HG02623 (cell line): Measurements from ENCODE around the gene CHRND.

Source experiments
- ATAC-seq: cut with Tn5 transposase; IDR thresholded peaks from one replicate; pipeline ENCODE4 v1.9.1; 2021; ENCODE audit warnings: moderate library complexity; ENCODE audit not compliant: unreplicated experiment

The CHRND gene

DNA sequence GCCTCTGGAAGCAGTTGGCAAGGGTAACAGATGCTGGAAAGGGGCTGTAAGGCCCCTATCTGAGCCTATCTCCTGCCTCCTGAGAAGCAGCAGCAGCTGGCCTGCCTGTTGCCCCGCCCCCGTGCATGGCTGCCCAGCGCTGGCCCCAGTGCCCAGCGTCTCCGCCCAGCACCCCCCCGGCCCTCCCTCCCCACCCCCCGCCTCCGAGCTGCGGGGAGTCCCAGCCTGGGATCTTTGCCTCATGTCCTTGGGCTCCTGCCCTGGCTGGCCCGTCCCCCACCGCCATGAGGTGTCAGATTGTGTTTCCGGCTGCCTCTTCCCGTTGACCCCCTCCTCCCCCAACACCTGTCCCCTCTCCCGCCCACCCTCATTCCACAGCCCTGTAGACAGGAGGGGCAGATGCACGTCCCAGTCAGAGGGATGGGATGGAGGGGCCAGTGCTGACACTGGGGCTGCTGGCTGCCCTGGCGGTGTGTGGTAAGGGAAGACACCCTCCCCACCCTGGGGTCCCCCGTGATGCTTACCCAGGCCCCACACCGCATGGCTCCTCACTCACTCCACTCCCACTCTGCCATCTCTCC is at the start of gene CHRND:
CHRND (plus strand) TSS at position 370 of the 581 bp plus-strand sequence; CDS start at position 426, 56 bp downstream.
- no peak for ATAC-seq

DNA sequence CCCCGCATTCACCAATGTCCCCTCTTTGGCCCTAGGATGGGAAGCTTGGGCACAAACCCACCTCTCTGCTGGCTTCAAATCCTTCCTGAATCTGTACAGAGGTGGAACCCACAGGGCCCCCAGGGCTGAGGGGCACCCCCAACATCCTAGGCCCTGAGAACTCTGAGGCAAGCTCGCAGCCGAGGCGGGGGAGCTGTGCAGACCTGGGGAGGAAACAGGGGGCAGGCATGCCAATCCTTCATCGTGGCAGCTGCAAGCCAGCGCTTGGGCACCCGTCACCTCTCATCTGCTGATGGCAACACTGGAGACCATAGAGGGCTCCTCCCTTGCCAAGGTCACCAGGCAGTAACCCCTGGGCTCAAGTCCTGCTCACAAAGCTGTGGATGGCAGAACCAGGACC is 49.2 kb upstream of the CHRND start:
- ATAC-seq: no peak

DNA sequence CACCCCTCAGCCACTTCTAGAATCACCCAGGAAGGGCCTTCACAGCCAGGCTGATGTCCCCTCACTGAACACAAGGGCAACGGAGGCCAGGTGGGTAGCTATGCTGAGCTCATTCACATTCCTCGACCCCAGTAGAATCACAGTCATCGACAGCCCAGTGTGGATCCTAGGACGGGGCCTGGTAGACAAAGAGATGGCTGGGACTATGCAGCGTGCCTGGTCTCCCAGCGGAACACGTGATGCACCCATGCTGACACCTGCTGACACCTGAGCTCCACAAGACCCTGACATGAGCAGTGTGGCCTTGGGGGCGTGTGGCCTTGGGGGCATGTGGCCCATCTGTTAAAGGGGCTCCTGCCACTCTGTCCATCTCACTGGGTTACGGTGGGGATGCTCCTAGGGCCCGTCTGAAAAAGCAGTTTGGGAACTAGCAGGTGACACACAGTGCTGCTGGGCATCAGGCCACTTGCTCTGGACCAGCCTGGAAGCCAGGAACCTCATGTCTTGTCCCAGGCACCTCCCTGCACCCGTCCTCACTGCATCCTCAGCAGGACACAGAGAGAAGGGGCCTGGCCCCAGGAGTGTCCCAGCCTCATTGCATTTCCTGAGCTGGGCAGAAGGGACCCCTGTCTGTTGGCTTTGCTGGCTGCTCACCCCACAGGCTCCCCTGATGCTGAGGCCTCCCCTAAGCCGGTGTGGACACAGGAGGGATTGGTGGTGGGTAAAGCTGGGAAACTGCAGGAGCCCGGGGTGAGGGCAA is 48.0 kb upstream of the CHRND start:
- no peak for ATAC-seq

DNA sequence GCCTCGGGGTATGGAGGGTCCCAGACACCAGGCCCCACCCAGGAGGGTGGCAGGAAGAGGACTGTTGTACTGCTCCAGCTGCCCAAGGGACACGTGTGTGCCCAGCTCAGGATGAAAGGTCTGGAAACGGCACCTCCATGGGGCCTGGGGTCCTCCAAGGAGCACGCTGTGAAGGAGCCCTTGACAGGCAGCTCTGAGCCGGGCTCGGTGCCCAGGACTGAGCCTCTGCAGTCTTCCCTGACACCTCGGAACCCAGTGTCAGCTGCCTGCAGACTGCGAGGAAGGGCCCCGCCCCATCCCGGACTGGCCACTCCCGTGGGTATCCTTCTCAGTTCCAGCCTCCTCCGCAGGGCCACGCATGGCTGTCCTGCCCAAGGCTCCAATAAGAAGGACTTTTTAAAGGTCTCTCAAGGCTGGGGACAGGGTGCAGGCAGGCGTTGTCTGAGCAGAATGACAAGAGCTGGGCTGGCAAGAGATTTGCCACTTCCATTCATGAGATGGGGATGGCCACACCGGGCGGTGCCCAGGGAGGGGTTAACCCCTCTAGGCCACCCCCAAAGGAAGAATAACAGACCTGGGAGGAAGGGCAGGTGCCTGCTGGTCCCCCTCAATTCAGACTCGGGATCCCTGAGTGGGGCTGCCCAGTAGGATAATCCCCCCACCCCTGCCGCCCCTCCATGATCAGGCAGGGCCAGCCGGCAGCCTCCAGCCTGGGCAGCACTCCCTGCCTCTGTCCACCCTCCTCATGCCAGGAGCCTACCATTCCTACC is 47.2 kb upstream of the CHRND start:
- no peak for ATAC-seq

DNA sequence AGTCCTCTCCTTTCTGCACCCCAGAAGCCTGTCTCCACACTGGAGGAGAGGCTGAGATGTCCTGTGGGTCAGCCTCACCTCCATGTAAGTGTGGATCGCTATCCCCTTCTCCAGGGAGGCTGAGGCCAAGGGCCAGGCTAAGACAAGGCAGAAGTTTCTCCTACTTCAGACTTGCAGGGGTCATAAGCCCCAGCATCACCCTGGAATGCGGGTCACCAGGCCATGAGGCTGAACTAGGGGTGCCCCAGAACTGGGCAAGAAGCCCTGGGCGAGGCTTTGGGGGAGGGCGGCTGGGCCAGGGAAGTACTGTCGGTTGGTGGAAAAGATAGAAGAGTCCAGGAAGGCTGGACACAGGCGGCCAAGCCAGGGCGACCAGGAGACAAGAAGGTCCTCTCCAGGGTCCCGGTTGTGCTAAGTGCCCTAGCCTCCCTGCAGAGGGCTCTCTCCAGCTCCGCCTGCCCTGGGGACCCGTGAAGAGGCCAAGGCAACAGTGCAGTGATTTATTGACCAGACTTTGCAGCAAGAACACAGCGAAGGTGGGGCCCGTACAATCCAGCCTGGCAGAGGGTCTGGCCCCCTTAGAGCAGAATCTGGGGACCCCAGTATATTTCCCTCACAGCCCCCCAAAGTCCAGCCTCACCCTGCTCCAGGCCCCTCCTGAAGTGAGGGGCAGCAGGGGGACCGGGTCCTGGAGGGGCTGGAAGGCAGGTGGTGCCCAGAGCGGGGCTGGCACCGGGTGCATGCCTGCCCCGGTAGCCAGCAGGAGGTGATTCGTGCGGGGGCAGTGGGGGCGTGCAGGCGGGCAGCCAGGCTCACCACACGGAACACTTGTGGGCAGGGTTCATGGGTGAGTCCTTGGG is 46.4 kb upstream of the CHRND start:
- no peak for ATAC-seq

DNA sequence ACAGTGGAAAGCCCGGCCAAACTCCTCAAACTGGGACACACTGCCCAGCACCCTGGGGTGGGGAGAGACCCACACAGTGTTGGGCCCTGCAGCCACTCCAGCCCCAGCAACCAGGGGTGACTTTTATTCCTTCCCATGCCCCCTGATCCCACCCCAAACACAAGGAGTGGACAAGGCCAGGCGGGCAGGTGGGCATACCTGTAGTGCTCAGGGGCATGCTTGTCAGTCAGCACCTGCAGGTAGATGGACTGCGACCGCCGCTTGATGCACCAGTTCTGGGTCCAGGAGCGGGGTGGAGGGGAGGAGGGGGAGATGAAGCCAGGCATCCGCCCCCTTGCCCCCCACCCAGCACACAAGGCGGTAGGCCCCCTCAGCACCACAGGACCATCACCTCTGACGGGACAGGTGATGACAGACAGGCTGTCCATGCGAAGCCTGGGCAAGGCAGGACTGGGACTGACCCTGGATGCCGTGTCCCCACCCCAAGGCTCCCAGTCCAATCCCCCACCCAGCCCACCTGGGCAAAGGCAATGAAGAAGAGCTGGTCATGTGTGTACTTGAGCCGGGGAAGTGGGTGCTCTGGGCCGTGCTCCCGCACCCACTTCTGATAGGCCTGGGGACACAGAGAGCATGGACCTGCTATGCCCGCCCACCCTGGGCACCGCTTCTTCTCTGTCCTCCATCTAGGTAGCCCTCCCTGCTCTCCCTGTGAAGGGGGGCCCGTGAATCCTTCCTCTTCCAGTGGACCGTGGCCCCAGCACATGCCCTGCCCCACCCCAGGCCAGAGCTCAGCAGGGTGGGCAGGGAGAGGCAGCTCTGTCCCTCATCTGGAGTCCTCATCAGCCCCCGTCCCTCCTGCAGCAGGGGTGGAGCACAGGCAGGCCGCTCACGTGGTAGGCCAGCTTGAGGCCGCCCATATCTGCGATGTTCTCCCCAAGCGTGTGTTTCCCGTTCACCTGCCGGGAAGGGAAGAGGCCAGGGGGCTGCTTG is 45.5 kb upstream of the CHRND start:
- ATAC-seq: no peak

DNA sequence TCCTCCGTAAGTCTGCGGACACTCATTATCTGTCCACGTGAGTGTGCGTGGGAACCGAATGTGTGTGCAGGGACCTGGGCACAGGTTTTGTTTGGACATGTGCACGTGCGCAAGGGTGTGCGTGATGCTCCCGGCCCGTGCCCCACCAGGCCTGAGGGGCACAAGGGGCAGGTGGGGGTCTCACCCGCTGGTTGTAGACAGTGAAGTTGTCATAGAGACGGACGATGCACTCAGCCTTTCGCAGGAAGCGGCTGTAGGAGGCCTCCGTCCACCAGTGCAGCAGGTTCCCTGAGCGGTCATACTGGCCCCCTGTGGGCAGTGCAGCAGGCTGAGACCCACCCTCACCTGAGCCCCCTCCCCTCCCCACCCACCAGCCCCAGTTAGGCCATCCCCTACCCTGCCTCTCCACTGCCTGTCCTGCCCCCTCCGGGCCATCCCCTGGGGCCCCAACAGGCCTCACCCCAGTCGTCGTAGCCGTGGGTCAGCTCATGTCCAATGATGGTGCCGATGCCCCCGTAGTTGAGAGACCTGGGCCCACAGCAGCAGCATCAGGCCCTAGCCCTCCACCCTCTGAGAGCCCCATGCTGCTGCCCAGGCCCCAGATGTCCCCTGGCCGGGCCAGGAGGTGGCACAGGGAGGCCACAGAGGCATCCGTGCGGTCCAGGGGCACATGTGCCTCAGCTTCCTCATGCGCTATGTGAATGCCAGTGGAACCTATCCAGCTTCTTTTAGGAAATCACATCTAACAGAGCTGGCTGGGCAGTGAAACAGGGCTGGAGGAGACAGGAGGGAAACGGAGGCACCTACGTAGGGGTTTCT is 44.4 kb upstream of the CHRND start:
- ATAC-seq: no peak

DNA sequence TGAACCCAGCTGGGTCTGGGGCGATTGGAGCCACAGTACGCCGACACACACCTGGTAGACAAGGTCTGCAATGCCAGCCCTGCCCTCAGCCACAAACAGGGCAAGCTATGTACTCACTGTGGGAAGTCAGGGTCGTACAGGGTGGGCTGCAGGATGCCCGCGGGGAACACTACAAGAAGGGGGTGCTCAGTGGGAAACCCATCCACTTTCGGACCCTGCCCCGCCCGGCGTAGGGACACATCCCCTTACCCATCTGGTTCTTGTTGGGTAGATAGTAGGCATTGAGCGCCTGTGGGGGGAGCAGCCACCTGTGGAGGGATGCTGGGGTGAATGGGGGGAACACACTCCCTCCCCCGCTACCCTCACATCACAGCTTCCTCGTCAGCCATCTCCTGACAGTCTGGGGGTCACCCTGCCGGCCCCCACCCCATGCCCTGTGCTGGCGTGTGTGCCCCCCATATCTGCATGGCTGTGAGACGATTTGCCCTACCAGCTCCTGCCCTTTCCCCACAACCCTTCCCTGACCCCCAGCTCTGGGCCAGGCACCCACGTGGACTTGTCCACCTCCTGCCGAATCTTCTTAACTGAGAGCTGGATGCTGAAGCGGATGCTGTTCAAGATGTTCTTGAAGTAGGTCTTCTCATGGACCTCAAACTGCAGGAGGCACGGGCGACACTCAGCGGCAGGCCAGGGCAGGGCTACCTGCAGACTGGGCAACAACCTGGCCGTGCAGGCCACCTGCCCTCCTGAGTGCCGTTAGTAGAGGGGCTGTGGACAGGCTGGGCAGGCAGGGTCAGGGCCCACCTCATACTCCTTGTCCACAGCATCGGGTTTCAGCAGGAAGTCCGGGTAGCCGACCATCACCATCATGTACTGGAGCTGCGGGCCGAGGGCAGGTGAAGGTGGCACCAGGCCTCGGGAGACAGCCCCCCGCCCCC is 43.4 kb upstream of the CHRND start:
- ATAC-seq: no peak

DNA sequence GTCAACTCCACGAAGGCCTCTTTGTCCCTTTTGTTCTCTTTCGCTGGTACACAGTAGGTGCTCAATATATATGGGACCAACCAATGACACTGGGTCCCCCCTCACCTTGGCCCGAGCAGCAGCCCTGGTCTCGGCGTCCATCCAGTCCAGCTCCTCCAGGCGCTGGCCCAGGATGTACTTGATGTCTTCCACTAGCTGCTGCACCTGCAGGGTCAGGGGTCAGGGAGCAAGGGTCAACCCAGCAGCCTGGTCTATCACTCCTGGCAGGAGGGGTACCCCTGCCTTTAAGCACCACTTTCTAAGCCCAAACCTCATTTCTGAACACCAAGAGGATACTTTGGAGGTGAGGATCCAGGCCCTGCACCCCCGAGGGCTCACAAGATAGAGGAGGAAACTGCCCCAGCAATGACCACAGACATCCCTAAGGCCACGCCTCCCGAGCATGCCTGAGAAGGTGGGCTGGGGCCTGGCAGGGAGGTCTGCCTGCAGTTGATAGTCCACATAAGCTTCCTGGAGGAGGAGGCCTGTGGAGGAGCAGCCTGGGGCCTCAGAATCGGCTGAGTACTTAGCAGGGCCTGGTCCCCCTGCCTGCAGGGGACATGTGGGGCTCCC is 42.5 kb upstream of the CHRND start:
- no peak for ATAC-seq

DNA sequence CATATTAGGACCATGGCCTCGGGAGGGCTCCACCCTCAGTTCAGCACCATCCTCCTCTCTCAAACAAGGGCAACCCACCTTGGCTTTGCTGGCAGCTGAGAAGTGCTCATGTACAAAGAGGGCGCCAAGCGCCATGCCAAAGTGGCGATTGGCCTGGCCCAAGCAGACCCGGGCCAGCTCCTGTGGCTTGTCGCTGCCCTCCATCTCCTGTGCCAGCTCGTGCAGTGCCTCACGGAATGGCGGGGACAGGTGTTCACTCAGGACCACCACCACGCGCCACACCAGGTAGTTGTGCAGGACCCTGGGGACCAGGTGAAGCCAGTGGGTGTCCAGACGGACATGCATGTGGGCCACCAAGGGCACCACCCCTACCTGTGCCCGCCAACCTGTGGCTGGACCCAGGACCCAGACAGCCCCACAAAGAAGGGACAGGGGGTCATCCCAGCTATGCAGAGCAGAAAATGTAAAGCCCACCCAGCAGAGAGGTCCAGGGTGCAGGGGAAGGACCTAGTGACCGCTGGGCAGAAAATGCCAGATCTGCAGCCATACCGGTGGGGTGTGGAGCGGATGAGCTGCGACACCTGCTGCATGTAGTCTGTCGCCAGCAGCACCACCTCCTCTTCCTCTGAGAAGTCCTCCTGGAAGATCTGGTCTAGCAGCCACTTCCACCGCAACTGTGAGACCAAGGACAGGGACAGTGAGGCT is 41.9 kb upstream of the CHRND start:
- ATAC-seq: no peak

DNA sequence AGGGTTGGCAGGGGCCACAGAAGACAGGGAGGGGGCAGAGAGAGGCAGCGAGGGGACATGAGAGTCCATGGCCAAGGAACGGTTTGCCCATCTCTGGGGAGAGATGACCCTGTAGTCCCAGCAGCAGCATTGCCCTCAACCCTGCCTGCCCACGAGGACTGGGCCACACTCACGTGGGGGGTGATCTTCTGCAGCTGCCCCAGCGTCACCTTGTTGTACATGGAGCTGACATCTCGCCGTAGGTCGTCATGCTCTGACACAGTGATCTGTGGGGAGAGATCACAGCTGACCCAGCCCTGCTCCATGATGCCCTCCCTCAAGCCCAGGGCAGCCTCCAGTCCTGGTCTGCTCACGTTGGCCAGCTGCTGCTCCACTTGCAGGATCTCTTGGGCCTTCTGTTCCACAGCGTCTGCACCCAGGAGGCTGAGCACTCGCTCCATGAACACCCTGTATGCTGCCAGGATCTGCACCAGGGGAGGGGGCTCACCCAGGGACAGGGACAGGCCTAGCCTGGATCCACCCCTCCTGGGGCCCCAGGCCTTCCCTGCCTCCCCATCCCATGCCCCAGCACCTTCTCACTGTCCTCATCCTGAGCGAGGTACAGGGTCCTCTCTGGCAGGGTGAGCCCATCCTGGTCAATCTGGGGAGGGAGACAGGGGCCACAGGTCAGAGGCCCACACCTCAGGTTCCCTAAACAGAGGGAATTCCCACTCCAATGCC is 41.2 kb upstream of the CHRND start:
- ATAC-seq: no peak

DNA sequence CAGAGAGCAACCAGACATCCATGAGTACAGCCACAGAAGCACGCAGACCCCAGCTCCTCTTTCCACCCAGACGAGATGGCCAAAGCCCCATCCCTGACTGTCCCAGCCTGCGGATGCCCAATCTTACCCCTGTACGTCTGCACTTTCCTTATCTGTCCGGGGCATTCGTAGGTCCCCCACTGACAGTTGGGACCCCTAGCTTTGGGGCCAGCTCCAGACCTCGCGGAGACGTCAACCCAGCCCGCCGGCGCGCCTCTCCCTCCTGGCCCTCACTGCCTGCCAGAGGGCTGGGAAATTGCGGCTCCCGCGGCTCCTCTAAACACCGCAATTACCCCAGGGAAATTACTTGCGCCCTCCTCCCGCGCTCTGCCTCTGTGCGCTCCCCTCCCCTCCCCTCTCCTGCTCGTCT is 40.6 kb upstream of the CHRND start:
- no peak for ATAC-seq

DNA sequence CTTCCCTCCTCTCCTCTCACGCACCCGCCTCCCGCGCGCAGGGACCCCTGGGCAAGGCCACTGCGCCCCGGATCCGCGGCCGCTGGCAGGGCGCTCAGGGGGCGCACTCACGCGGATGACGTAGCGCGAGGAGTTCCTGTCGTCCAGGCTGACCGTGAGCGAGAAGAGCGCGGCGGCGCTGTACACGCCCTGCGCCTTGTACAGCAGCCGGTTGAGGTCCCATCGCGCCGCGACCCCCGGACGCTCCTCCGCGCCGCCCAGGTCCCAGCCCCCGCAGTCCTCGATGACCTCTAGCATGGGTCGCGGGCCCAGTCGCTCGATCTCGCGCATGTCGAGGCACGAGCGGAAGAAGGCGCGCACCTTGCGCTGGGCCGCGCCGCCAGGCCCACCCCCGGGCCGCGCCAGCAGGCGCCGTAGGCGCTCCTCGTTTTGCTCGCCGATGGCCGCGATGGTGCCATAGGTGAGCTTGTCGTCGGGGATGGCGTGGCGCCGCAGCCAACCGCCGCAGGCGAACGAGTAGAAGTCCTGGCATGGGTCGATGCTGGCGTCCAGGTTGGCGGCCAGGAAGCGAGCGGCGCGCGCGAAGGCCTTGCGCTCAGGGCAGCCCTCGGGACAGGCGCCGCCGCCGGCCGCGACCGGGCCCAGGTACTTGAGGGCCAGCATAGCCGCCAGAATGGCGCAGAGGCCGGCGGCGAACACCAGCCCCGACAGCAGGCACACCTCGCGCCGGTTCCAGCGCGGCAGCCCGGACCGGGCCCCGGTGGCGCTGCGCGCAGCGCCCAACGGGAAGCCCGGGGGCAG is 40.0 kb upstream of the CHRND start:
- no peak for ATAC-seq

DNA sequence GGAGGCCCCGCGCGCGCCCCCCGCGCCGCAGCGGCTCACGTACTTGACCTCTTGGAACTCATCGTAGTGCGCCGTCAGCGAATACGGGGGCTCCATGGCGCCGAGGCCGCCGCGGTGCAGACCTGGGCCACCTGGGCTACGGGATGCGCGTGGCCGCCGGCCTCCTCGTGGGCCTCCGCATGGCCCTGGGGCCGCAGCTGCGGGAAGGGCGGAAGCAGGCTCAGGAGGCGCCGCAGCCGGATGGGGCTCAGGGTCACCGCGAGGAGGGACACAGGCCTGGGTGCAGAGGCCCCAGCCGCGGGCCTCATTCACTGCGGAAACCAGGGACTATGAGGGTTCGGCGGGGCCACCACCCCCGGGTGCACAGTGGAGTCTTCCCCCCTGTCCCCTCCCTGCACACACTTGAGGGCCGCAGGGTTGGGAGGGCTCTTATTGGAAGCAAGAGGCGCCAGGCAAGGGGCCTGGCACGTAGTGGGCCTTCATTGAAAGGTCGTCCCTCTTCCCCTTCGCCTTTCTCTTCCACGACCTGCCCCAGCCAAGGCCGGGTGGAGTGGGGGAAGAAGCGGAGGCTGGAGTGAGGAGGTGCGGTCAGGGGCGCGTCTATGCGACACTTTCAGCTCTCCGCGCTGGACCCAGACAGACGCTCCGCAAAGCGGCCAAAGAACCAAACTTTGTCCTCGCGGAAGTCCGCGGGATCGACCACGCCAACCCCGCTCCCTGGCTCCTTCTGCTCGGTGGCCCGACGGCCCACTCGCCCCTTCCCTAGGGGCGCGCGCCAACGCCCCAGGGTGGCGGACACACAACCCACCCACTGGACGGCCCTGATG is 39.2 kb upstream of the CHRND start:
- no peak for ATAC-seq
